GM18507 (cell line): ENCODE data around the gene RETREG1.
"Not testable (repeated sequence)": the region's sequence is repeated elsewhere in the genome, so short reads cannot be mapped to it uniquely, and the experiment has no call there.

ENCODE experiments used
- DNase-seq: peaks from one replicate; pipeline ENCODE4 v3.0.0; 2011; ENCODE audit warnings: low read depth; ENCODE audit not compliant: insufficient read length; ENCODE audit errors: extremely low spot score
- FAIRE-seq: peaks from 2 replicates; lab custom pipeline; 2011; peaks lifted over from hg19 to GRCh38; lab: Jason Lieb, UNC

RETREG1 gene

DNA sequence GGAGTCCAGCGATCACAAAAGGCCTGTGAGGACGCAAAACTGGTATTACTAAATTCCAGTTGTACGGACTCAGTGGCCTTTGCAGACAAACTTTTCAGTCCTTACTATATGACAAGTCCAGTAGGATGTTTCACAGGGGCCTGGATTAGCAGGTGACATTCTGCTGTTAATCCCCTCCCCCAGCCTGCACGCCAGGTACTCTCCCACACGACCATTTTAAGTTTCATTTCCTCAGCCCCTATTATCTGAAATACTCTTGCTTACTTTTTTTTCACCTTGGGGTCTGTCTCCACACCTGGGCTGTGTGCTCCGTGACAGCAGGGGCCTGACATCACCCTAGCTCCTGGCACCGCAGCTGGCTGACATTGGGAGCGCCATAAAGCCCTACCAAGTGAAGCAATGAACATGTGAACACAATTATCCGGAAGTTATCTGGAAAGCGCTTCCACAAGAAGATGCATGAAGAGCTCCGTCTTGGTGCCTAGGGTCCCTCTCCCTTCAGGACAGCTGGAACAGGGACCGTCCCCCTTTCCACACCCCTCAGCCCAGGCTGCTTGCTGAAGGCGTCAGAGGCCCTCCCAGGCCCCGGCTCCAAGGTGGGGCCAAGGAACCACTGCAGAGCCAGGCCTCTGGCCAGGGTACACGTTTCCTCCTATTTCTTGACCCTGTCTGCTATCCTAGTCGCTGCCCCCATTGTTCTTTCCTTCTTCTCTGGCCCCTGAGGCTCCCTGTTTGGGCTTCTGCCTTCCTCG lies 111.5 kb downstream of the RETREG1 start:
- FAIRE-seq, result no peak

GRCh38 chr5:16504571-16504970 lies 112.2 kb downstream of the RETREG1 start:
- FAIRE-seq (no peak), DNase-seq (no peak)

More for the DNA sequence above, 111.5 kb downstream of the RETREG1 start:
- no peak for DNase-seq

DNA sequence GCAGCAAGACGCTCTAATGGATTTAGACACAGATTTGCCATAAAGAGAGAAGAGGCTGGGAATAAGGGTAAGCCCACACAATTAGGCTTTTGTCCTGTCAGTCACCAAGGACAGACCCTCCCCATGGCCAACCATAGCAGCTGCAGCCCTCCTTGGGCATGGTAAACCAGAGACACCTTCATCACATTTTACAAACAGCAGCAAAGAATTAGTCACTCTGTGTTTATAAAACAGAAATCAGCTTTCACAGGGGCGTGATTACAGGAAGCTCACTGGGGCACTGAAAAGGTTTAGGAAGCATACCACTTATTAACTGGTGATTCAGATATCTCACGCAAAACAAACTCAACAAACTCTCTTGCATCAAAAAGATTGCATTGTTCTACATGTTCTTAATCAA lies 113.9 kb downstream of the RETREG1 start:
- DNase-seq (no peak), FAIRE-seq (no peak)

DNA sequence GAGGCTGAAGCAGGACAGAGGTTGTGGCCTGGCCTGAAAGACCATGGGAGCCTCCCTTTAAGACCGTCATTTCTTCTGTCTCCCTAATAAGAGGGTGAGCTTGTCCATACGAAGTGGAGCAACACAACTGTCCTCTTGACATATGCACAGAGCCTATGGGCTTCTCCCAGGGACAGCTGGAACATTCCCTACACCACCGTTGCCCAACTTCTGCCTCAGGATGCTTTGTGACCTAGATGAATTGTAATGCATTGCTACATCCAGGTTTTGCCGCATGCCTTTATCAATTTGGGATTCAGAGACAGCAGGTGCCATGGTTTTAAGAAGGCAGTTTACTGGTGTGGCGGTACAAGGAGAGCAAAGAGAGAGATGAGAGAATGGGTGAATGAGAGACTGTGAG lies 116.8 kb downstream of the RETREG1 start:
- FAIRE-seq, result no peak
- no peak for DNase-seq

GRCh38 chr5:16497546-16497945 lies 119.3 kb downstream of the RETREG1 start:
- DNase-seq (no peak), FAIRE-seq (no peak)

GRCh38 chr5:16493261-16493660 lies 123.5 kb downstream of the RETREG1 start:
- DNase-seq (no peak), FAIRE-seq (no peak)

DNA sequence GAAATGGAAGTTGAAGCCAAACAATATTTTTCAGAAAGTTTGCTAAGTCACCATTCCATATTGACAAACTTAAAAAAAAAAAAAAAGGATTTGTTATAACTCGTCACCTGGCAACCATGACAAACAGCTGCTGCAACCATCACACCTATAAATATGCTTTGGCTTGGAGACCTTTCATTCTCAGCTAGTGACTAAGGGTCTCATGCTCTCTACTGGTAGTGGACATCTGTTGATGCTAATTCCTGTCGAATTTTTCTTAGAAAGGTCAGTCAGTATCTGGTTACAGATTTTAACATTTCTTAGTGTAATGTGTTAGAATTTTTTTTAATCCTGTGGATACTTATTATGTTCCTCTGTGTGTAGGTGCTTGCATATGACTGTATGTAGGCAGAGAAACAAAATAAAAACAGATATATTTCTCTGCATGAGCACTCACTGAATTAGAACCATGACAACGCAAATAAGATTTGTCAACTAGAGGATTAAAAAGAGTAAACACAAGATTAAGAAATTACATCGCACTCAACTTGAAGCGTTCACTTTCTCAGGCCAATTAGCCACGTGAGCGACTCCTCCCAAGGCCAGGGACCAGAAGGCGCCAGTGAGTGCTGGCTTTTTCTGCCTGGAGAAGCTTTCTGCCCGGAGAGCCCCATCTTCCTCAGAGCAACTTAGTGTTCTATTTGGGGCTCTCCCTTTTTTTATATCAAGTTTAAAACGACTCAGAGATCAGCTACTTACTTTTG lies 124.2 kb downstream of the RETREG1 start:
- no peak for FAIRE-seq
- DNase-seq, result no peak

- DNase-seq (no peak), FAIRE-seq (no peak)
Measured at GRCh38 chr5:16490911-16491310, 125.9 kb downstream of the RETREG1 start.

GRCh38 chr5:16489322-16489791 lies 127.4 kb downstream of the RETREG1 start:
- FAIRE-seq, result no peak
- no peak for DNase-seq

DNA sequence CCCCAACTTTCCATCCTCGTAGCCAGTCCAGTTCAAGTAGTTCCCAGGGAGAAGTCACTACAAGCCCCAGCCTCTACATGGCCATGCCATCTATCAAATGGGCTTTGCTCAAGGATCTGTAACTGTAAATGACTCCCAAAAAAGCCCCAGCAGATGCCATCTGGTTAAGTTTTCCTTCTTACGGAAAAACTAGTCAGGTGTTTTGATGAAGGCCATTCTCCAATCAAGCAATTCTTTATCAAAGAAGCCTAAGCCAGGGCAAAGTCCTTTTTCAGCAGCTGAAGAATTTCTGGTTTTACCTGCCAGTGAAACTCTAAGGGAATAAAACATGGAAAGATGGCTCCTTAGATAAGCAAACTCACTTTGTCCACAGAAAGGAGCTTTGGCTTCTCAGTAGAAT lies 129.3 kb downstream of the RETREG1 start:
- FAIRE-seq, result no peak
- DNase-seq, result no peak

- FAIRE-seq, result no peak
- no peak for DNase-seq
Measured at GRCh38 chr5:16486711-16487111, 130.1 kb downstream of the RETREG1 start.

- DNase-seq (no peak), FAIRE-seq (no peak)
Measured at GRCh38 chr5:16485656-16486055, 131.1 kb downstream of the RETREG1 start.

GRCh38 chr5:16484081-16484480 lies 132.7 kb downstream of the RETREG1 start:
- FAIRE-seq, result no peak
- no peak for DNase-seq

- DNase-seq (no peak), FAIRE-seq (no peak)
Measured at GRCh38 chr5:16483361-16483760, 133.4 kb downstream of the RETREG1 start.

DNA sequence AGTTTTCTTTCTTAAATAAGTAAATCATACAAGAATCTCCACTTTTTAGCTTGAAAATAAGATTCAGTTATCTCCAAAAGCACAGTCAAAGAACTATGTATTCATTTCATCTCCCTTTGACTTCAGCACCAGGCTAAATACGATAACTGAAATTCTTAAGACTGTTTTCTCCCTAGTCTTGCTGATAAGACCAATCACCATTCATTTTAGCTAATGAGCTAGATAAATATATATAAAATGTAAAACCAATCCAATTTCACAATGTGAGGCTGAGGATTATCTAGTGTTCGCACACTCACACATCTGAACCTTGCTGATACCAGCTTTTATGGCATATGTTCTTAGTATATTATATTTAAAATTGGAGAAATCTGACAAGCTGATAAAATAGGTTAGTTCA lies 133.9 kb downstream of the RETREG1 start:
- DNase-seq (no peak), FAIRE-seq (no peak)

- FAIRE-seq (no peak), DNase-seq (no peak)
Measured at GRCh38 chr5:16480821-16481538, 135.8 kb downstream of the RETREG1 start.

- DNase-seq (no peak), FAIRE-seq (no peak)
Measured at GRCh38 chr5:16480144-16480543, 136.7 kb downstream of the RETREG1 start.

- no peak for FAIRE-seq
Measured at GRCh38 chr5:16477541-16477940, 139.3 kb downstream of the RETREG1 start.

DNA sequence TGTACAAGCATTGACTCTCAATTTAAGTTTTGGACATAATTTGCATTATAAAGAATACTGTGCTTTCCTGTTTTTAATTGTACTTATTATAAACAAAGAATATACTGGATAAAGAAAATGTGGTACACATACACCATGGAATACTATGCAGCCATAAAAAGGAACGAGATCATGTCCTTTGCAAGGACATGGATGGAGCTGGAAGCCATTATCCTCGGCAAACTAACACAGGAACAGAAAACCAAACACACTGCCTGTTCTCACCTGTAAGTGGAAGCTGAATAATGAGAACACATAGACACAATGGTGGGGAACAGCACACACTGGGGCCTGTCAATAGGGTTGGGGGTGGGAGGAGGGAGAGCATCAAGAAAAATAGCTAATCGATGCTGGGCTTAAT lies 140.4 kb downstream of the RETREG1 start:
- not testable (repeated sequence) for FAIRE-seq, DNase-seq

More at GRCh38 chr5:16477541-16477940, 139.3 kb downstream of the RETREG1 start:
- DNase-seq, result no peak

- DNase-seq (no peak), FAIRE-seq (no peak)
Measured at GRCh38 chr5:16471387-16471786, 145.4 kb downstream of the RETREG1 start.
